NCI-H748 (cell line): Measurements from ENCODE around the gene QRICH2.
A peak's percentile ranks its signal among the peaks of the same experiment; 100 is the strongest.

Source experiments
- DNase-seq: peaks from one replicate; lab custom pipeline; 2025; ENCODE audit not compliant: unreplicated experiment; lab: John Stamatoyannopoulos, UW

The QRICH2 gene

GRCh38 chr17:76279742-76280287, 28.3 kb downstream of the QRICH2 start:
- no peak for DNase-seq

DNA sequence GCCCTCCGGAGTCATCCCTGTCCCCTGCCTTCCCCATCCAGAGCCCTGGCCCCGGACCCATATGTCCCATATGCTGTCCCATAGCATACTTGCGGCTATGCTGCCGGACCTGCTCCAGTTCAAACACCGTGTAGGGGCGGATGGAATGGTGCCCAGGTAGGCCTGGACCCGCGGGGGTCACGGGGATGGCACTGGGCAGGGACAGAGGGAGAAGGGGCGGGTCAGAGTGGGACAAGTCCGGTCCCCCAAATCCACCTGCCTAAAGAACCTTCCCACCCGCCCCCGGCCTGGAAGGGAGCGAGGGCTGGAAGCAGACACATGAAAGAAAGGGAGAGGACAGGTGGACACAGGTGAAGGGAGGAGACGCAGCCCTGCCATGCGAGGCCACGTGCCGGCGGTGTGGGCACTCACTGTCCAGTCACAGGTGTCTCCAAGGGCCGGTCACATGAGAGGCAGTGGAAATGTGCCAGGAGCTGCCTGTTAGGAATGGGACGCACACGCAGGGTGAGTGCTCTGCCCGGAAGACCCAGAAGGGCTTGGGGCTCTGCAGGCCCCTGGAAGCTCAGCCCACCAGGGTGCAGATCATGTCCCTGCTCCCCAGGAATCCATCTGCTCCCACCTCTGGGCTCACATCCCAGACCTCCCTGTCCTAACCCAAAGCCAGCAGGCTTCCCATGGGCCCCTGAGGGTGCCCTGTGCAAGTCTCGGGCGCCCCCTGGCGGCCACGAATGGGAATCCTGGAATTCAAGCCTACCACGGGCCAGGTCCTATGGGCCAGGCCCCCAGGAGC, 28.9 kb downstream of the QRICH2 start:
- DNase-seq = peak; percentile 66

DNA sequence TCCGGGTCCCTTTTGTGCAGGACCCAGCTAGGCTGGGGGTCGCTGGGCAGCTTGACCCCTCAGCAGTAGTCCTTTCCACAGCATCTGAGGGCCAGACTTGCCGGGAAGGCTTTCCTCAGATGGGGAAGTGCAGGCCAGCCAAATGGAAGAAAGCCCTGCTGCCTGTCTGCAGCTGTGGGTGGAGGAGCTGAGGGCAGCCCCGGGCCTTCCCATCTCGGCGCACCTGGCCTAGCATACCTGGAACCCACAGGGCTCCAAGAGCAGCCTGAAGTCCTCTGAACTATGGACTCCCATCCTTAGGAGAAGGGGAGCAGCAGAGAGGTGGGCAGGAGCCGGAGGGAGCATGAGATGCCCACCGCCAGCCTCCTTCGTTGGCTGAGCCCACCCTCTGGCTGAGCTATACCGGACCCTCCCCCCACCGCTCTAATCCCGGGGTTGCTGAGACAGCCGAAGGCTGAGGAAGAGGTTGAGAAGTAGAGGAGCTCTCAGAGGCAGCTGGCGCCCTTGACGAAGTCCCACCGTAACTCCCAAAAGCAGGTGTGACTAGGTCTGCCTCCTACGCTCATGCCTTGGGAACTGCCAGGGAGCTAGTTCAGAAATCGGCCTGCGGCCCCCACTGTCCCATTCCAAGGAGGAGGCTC, 29.7 kb downstream of the QRICH2 start:
- no peak for DNase-seq

DNA sequence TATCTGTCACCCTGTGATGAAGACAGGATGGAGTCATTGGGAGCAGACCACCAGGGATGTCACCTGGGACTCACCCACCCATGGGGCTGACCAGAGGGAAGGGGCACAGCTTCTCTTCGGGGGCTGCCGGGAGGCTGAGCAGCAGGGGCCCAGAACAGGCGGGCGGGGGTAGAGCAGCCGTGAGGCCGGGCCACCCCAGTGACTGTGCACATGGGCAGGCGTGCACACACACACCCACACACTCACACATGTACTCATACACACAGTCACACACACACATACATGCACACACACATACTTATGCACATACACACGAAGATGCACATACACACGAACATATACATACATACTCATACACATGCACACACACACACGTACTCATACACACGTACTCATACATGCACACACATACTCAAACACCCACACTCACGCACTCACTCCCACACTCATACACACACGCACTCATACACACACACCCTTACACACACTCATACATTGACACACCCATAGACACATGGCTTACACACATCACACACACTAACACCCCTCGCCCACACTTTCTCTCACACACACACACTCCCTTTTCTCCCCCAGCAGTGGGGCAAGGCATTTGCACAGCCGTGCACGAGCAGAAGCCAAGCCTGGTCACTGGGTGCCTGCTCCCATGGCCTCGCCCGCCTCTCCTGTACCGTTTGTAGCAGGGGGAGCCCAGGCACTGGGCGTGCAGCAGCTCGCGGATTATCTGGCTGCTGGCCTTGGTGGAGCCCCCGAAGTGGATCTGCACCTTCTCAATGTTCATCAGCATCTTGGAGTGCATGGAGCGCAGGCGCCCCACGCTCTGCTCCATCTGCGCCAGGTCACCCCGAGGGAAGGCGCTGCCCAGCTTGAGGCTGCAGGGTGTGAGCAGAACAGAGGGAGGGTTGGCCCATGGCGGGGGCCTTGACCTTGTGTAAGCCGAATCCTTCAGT, 30.5 kb downstream of the QRICH2 start:
- DNase-seq = no peak

DNA sequence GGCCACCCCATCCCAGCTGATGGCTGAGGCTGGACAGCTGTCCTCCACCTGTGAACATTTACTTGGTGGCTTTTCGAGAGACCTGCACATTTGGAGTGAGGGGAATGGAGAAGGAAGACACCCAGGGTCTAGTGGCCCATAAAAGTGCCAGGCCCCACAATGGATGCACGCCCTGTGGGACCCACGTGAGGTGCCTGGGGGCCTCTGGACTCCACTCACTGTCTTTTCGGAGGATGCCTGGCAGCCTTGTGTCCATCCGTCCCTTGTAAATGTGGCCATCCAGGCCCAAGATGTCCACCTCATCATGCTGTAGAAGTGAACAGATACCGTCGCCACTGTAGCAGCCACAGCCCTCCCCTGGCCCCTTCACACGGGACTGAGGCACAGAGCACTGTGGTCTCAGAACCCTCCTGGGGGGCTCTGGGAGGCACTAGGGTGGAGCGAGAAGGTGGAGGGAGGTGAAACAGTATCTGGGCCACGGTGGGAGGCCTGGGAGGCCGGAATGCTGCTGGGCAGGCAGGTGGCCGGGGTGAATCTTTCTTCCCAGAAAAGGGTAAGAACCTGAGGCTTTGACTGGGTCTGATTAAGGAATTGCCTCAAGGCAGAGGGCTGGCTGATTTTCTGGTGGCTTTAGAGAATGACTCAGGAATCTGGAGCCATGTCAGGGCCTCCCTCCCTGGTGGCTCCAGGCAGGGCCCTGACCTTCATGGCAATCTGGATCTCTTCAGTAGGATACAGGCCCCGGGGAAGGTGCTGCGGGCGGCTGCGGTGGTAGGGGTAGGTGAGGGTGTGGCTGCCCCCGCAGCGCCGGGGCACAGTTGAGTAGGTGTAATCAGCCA, 31.4 kb downstream of the QRICH2 start:
- DNase-seq = no peak

DNA sequence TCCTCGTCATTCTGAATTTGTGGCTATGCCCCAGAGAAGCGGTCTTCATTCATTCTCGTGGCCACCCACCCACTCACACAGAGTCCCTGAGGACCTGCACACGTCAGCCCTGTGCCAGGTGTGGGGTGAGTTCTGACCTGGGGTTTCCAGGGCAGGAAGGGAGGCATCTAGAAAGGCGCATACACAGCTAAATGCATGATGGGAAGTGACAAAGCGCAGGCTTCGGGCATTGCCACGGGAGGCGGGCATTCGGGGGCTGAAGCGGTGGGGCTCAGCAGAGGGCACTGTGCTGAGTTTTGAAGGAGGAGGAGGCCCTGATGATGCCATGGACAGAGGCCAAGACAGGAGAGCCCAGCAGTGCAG, 32.0 kb downstream of the QRICH2 start:
- DNase-seq = no peak

DNA sequence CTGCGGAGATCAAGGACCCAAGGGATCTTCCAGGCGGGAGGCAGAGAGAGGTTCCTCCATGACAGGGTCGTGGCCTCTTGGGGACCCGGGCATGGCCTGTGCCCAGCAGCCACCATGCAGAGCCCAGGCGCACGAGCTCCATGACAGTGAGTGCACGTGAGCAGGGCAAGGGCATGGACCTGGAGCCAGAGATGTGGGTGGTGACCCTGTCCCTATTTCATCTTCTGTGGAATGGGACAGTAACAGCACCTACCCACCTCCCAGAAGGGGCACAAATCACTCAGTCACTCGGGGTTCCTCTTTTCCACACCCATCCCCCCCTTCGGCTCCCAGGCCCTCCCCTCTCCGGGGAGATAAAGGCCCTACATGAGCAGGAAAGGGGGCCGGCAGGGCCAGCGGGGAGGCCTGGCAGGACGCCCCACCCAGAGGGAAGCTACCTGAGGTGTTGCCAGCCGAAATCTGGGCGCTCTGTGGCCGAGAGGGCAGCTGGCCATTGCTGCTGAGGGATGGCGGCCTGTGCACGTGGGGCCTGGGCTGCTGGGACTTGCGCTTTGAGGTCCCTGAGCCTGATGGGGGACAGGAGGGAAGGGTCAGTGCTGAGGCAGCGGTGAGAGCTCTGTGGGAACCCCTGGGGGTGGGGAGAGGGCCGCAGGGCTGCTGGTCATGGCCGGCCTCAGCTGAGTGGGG, 32.6 kb downstream of the QRICH2 start:
- no peak for DNase-seq

- DNase-seq = no peak
Observed at GRCh38 chr17:76274112-76274956, 33.7 kb downstream of the QRICH2 start.

- no peak for DNase-seq
Observed at GRCh38 chr17:76273445-76274111, 34.5 kb downstream of the QRICH2 start.

- DNase-seq = no peak
Observed at GRCh38 chr17:76272541-76273444, 35.3 kb downstream of the QRICH2 start.

DNA sequence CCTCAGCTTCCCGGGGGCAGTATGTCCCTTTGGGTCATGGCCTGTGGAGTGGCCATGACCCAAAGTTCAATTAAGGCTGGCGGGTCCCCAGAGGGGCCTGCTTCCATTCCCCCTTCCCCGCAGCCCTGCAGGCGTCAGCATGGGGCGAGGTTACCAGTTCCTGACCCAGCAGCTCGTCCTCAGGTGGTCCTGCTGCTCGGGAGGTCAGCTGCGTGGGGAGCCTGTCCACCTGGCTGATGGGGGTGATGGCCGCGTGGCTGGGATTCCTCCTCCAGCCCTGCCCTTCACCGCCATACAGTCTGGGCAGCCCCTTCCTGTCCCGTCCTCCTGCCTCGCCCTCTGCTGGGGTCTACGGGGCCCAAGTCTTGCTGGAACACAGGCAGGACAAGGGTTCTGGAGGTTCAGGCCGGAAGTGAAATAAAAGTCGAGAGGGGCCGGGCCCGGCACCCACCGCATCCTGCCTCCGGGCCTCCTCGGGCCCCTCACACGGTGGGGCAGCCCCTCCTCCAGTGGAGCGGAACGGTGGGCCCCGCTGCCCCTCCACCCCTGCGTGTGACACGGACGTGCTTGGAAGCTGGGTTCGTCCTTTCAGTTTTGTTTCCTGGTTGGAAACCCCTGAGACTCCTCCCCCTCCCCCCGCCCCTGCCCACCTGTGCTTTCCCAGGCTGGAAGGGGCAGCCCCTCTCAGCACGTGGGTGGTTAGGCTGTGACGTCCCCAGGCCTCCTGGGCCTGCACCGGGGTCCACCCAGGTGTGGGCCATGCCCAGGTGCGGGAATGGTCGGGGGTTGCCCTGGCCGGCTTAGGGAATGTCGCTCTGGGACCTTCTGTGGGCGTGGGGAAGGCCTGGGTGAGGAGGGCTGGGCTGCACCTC, 36.2 kb downstream of the QRICH2 start:
- no peak for DNase-seq

- DNase-seq = no peak
Observed at GRCh38 chr17:76270770-76271668, 37.1 kb downstream of the QRICH2 start.

DNA sequence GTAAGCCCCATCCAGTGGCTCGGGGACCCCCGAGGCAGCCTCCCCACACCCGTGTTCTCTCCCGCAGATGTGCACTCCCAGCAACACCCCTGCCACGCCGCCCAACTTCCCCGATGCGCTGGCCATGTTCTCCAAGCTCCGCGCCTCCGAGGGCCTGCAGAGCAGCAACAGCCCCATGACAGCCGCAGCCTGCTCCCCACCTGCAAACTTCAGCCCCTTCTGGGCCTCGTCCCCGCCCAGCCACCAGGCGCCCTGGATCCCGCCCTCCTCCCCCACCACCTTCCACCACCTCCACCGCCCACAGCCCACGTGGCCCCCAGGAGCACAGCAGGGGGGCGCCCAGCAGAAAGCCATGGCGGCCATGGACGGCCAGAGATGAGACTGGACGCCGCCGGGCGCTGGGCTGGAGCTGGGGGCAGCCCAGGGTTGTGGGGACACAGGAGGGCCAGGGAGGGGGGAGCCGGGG, 37.9 kb downstream of the QRICH2 start:
- no peak for DNase-seq

- DNase-seq = no peak
Observed at GRCh38 chr17:76268991-76269981, 38.8 kb downstream of the QRICH2 start.
